ENCODE data around the gene GPR162. TPM values are rescaled to one million over a fixed set of nuclear protein-coding genes. Genes with fewer than 3 reads are reported as not detected.

GPR162 gene
- total and polyA plus RNA-seq, 7 donors = 0.50 to 2.8 (median 1.0) TPM

DNA sequence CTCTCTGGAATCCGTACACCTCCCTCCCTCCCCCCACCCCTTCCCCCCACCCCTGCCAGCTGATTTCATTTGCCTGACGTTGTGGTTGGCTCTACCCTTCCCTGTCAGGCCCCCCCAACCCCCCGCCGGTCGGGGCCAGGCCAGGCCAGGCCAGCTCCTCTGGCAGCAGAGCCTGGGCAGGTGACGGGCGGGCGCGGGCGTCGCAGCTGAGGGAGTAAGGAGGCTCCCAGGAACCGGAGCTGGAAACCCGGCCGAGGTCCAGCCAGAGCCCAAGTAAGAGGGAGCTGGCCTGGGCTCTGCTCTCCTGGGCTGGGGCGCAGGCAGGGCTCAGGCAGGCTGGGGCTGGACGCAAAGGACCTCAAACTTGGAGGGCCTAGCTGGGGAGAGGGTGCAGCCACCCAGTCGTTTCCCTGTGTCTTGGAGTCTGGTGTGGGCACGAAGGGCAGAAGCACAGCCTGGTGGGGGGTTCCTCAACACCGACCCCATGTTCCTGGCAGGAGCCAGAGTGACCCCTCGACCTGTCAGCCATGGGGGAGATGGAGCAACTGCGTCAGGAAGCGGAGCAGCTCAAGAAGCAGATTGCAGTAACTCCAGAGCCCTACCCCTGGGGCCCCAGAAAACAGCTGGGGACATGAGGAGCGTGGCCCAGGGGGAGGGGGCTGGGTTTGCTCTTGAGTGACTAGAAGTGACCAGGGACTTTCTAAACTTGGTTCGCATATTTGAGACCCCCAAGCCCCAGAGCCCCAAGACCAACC is 19.3 kb downstream of the GPR162 start, which contains the start of gene GNB3:
GNB3 (plus strand) TSS at position 165 of the 755 bp plus-strand sequence; CDS start at position 528, 363 bp downstream.
- H3K4me1 ChIP-seq = no peaks in the 10 kb centered on the region
- H3K4me3 ChIP-seq = no peak within 1 kb of the TSS
- H3K27ac ChIP-seq = no peak within 1 kb of the TSS
- peak in 1 of 2 donors; percentile 32 for DNase-seq
- no peaks in the 10 kb centered on the region for H3K36me3 ChIP-seq (ENCODE audit: insufficient read depth in 1 of 2, low read depth in 1 of 2)
- H3K27me3 ChIP-seq (ENCODE audit: insufficient read depth in 3 of 3, low read length in 2 of 3) = no peaks in the 10 kb centered on the region
- TF ChIP-seq, protein P1, sequence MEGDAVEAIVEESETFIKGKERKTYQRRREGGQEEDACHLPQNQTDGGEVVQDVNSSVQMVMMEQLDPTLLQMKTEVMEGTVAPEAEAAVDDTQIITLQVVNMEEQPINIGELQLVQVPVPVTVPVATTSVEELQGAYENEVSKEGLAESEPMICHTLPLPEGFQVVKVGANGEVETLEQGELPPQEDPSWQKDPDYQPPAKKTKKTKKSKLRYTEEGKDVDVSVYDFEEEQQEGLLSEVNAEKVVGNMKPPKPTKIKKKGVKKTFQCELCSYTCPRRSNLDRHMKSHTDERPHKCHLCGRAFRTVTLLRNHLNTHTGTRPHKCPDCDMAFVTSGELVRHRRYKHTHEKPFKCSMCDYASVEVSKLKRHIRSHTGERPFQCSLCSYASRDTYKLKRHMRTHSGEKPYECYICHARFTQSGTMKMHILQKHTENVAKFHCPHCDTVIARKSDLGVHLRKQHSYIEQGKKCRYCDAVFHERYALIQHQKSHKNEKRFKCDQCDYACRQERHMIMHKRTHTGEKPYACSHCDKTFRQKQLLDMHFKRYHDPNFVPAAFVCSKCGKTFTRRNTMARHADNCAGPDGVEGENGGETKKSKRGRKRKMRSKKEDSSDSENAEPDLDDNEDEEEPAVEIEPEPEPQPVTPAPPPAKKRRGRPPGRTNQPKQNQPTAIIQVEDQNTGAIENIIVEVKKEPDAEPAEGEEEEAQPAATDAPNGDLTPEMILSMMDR (IDR thresholded peaks at IDR 0.05) = no peak
- intact Hi-C loops (cut with DNase I) = no loop called here
- H3K9me3 ChIP-seq = no peaks in the 10 kb centered on the region
- peak in 2 of 4 donors; percentile 32 to 37 for ATAC-seq
- WGBS, 3 donors = 40 to 47% (median 46%) methylated on average over 22 to 24 of the region's 24 CpGs

DNA sequence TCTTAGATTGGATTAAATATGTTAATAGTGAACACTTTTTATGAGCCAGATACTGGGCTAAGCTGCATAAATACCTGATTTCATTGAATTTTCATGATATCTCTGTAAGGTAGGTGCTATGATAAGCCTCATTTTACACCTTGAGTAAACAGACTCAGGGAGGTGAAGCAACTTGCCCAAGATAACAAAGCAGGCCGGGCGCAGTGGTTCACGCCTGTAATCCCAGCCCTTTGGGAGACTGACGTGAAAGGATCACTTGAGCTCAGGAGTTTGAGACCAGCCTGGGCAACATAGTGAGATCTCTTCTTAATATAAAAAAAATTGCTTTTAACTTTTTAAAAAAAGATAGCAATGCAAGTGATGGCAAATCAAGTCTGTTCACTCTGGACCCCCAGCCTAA is 20.5 kb downstream of the GPR162 start:
- ATAC-seq (no peak), DNase-seq (peak in 1 of 2 donors; percentile 12)
- no peaks in the 10 kb centered on the region for H3K9me3 ChIP-seq
- 94 to 98% (median 95%) methylated on average over 4 of the region's 4 CpGs for WGBS, 3 donors
- TF ChIP-seq, protein P1 (IDR thresholded peaks at IDR 0.05) = no peak
- intact Hi-C loops (cut with DNase I) = no loop called here
- H3K27me3 ChIP-seq (ENCODE audit: insufficient read depth in 3 of 3, low read length in 2 of 3) = no peaks in the 10 kb centered on the region
- no peaks in the 10 kb centered on the region for H3K36me3 ChIP-seq (ENCODE audit: insufficient read depth in 1 of 2, low read depth in 1 of 2)
- H3K4me1 ChIP-seq = no peaks in the 10 kb centered on the region
- H3K4me3 ChIP-seq = no peak overlapping the region
- H3K27ac ChIP-seq = no peak overlapping the region

DNA sequence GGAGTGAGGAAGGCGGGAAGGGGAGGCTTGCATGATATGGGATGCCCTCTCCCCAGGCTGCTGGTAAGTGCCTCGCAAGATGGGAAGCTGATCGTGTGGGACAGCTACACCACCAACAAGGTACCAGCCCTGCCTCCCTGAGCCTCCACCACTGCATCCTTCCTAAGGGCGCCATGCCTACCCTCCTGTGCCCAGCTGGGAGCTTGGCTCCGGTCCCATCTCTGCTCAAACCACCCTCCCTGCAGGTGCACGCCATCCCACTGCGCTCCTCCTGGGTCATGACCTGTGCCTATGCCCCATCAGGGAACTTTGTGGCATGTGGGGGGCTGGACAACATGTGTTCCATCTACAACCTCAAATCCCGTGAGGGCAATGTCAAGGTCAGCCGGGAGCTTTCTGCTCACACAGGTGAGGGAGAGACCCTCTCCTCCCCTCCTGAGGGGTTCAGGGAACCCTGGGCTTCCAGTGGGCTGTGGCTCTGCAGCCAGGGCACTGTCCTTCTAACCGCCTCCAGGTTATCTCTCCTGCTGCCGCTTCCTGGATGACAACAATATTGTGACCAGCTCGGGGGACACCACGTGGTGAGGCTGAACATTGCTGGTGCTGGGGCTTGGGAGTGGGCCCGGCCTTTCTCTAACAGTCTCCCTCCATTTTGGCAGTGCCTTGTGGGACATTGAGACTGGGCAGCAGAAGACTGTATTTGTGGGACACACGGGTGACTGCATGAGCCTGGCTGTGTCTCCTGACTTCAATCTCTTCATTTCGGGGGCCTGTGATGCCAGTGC is 21.7 kb downstream of the GPR162 start:
- no peak overlapping the region for H3K27ac ChIP-seq
- ATAC-seq (no peak), DNase-seq (peak in 1 of 2 donors; percentile 43)
- no peaks in the 10 kb centered on the region for H3K36me3 ChIP-seq (ENCODE audit: insufficient read depth in 1 of 2, low read depth in 1 of 2)
- H3K4me1 ChIP-seq = no peaks in the 10 kb centered on the region
- H3K9me3 ChIP-seq = no peaks in the 10 kb centered on the region
- TF ChIP-seq, protein P1 (IDR thresholded peaks at IDR 0.05) = no peak
- H3K27me3 ChIP-seq (ENCODE audit: insufficient read depth in 3 of 3, low read length in 2 of 3) = no peaks in the 10 kb centered on the region
- H3K4me3 ChIP-seq = no peak overlapping the region
- intact Hi-C loops (cut with DNase I) = no loop called here
- WGBS, 3 donors = 67 to 73% (median 70%) methylated on average over 15 to 16 of the region's 16 CpGs

DNA sequence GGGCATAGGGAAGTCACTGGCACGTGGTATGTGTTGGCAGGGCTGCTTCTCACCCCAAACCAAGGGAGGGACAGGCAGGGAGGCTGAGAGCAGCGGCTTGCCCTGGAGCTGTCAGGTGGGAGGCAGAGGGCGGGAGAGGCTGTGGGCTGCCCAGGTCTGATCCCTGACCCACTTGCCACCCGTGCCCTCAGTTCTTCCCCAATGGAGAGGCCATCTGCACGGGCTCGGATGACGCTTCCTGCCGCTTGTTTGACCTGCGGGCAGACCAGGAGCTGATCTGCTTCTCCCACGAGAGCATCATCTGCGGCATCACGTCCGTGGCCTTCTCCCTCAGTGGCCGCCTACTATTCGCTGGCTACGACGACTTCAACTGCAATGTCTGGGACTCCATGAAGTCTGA is 23.8 kb downstream of the GPR162 start:
- Histone ChIP-seq H3K9me3 (no peaks in the 10 kb centered on the region), H3K4me3 (no peak overlapping the region), H3K27me3 (ENCODE audit: insufficient read depth in 3 of 3, low read length in 2 of 3) (no peaks in the 10 kb centered on the region), H3K36me3 (ENCODE audit: insufficient read depth in 1 of 2, low read depth in 1 of 2) (no peaks in the 10 kb centered on the region), H3K27ac (no peak overlapping the region), H3K4me1 (no peaks in the 10 kb centered on the region)
- ATAC-seq (no peak), DNase-seq (peak in 1 of 2 donors; percentile 43)
- 88 to 92% (median 90%) methylated on average over 17 of the region's 17 CpGs for WGBS, 3 donors
- TF ChIP-seq, protein P1 (IDR thresholded peaks at IDR 0.05) = no peak
- intact Hi-C loops (cut with DNase I) = no loop called here

All from psoas muscle (tissue), 8 donors.